ENCODE data around the gene CELF4.

DNA sequence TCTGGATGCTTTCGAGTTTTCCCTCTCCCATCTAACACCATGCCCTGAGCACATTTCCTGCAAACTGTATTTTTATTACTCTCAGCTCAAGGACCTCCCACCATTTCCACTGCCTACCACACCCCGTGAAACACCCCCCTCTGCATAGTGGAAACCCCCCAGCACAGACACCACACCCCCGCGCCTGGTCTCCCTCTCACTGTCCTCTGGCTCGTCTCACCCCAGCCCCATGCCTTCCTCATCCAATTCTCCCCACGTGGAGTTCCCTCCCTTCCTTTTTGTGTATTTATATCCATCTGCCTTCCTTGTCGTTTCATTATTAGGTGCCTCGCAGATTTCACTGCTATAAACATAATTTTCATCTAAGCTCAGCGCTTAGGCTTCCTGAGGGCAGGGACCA lies 307.5 kb downstream of the CELF4 start:
- TF ChIP-seq, protein P1, sequence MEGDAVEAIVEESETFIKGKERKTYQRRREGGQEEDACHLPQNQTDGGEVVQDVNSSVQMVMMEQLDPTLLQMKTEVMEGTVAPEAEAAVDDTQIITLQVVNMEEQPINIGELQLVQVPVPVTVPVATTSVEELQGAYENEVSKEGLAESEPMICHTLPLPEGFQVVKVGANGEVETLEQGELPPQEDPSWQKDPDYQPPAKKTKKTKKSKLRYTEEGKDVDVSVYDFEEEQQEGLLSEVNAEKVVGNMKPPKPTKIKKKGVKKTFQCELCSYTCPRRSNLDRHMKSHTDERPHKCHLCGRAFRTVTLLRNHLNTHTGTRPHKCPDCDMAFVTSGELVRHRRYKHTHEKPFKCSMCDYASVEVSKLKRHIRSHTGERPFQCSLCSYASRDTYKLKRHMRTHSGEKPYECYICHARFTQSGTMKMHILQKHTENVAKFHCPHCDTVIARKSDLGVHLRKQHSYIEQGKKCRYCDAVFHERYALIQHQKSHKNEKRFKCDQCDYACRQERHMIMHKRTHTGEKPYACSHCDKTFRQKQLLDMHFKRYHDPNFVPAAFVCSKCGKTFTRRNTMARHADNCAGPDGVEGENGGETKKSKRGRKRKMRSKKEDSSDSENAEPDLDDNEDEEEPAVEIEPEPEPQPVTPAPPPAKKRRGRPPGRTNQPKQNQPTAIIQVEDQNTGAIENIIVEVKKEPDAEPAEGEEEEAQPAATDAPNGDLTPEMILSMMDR (IDR thresholded peaks at IDR 0.05; ENCODE audit: borderline replicate concordance, extremely low read depth, low read length, poor library complexity, severe bottlenecking) = no peak
- TF ChIP-seq EZH2 (IDR thresholded peaks at IDR 0.05; ENCODE audit: borderline replicate concordance, low read depth, low read length, severe bottlenecking) = no peak

All from DND-41 (cell line).